ENCODE measurements around the gene DCLK3.

DCLK3 gene

GRCh38 chr3:36705015-36705414 is 59.3 kb downstream of the DCLK3 start:
- DNase-seq: no peak

GRCh38 chr3:36704280-36704679 is 60.1 kb downstream of the DCLK3 start:
- DNase-seq: no peak

- no peak for DNase-seq
These were observed 63.1 kb downstream of the DCLK3 start for GRCh38 chr3:36701249-36701572.

GRCh38 chr3:36700537-36701248 is 63.7 kb downstream of the DCLK3 start:
- DNase-seq: no peak

- DNase-seq: no peak
These were observed 66.0 kb downstream of the DCLK3 start for GRCh38 chr3:36698314-36698713.

- no peak for DNase-seq
These were observed 66.9 kb downstream of the DCLK3 start for GRCh38 chr3:36697229-36698001.

- DNase-seq: no peak
These were observed 67.6 kb downstream of the DCLK3 start for GRCh38 chr3:36696799-36697198.

- DNase-seq: no peak
These were observed 68.6 kb downstream of the DCLK3 start for GRCh38 chr3:36695769-36696137.

GRCh38 chr3:36695113-36695768 is 69.1 kb downstream of the DCLK3 start:
- no peak for DNase-seq

GRCh38 chr3:36693670-36694069 is 70.7 kb downstream of the DCLK3 start:
- no peak for DNase-seq

- no peak for DNase-seq
These were observed 74.8 kb downstream of the DCLK3 start for GRCh38 chr3:36689560-36689959.

GRCh38 chr3:36688815-36689214 is 75.5 kb downstream of the DCLK3 start:
- DNase-seq: no peak

- no peak for DNase-seq
These were observed 77.8 kb downstream of the DCLK3 start for GRCh38 chr3:36686516-36686915.

- no peak for DNase-seq
These were observed 82.5 kb downstream of the DCLK3 start for GRCh38 chr3:36681867-36682266.

- no peak for DNase-seq
These were observed 83.4 kb downstream of the DCLK3 start for GRCh38 chr3:36680952-36681351.

GRCh38 chr3:36679384-36680200 is 84.8 kb downstream of the DCLK3 start:
- DNase-seq: no peak

- no peak for DNase-seq
These were observed 85.9 kb downstream of the DCLK3 start for GRCh38 chr3:36678216-36679013.

GRCh38 chr3:36677331-36678007 is 86.9 kb downstream of the DCLK3 start:
- DNase-seq: no peak

- DNase-seq: no peak
These were observed 89.5 kb downstream of the DCLK3 start for GRCh38 chr3:36674816-36675215.

GRCh38 chr3:36669764-36670163 is 94.6 kb downstream of the DCLK3 start:
- no peak for DNase-seq

GRCh38 chr3:36666166-36666565 is 98.2 kb downstream of the DCLK3 start:
- DNase-seq: no peak

All from activated gamma-delta T cell (primary cell).